H1 (cell line): Measurements from ENCODE around the gene RBM18. TPM values are rescaled to one million over a fixed set of nuclear protein-coding genes. Genes with fewer than 3 reads are reported as not detected.

Experiments used
- CTCF ChIA-PET: fragments of 300-600 bp; sonication (Branson Sonifier 250); formaldehyde crosslinking; loops from one replicate; lab custom pipeline; 2021; ENCODE audit not compliant: partially characterized antibody; lab: Charles Lee
- POLR2A ChIA-PET: fragments of 300-600 bp; sonication (Branson Sonifier 250); formaldehyde crosslinking; loops from one replicate; lab custom pipeline; 2021; ENCODE audit warnings: inconsistent platforms; ENCODE audit not compliant: partially characterized antibody; lab: Charles Lee
- DNase-seq, 2 experiments: peaks; one replicate each; pipeline versions ENCODE4 v3.0.0 to v3.0.0-alpha.2; 2010 to 2022; ENCODE audit warnings: low spot score in 2 of 2, low read depth in 1 of 2, mixed read lengths in 1 of 2
- FAIRE-seq: peaks from 2 replicates; lab custom pipeline; 2011; peaks lifted over from hg19 to GRCh38; lab: Jason Lieb, UNC
- H2AFZ ChIP-seq: 2 replicates; pipeline ENCODE4 v1.8.1; 2012; ENCODE audit warnings: low read length, inconsistent platforms
- H2AK5ac ChIP-seq: 2 replicates; pipeline ENCODE4 v1.6.1; 2013; ENCODE audit warnings: low read depth, low read length
- H2BK120ac ChIP-seq: replicated peaks from 2 replicates; pipeline ENCODE3; 2013; ENCODE audit warnings: low read depth, low read length, inconsistent platforms
- H2BK12ac ChIP-seq: 2 replicates; pipeline ENCODE4 v1.6.1; 2013; ENCODE audit warnings: low read depth, low read length
- H2BK15ac ChIP-seq: 2 replicates; pipeline ENCODE4 v1.6.1; 2013; ENCODE audit warnings: low read length
- H2BK20ac ChIP-seq: 2 replicates; pipeline ENCODE4 v1.6.1; 2013; ENCODE audit warnings: low read length
- H2BK5ac ChIP-seq: 2 replicates; pipeline ENCODE4 v1.6.1; 2013; ENCODE audit warnings: low read depth, low read length
- H3K14ac ChIP-seq: 2 replicates; pipeline ENCODE4 v1.6.1; 2013; ENCODE audit warnings: inconsistent platforms; ENCODE audit not compliant: insufficient read length
- H3K18ac ChIP-seq: 2 replicates; pipeline ENCODE4 v1.6.1; 2013; ENCODE audit warnings: low read length; ENCODE audit errors: extremely low read depth
- H3K23ac ChIP-seq: 2 replicates; pipeline ENCODE4 v1.6.1; 2013; ENCODE audit warnings: inconsistent platforms; ENCODE audit not compliant: insufficient read length
- H3K23me2 ChIP-seq: 2 replicates; pipeline ENCODE4 v1.6.1; 2013; ENCODE audit warnings: low read depth, low read length
- H3K27ac ChIP-seq: 2 replicates; pipeline ENCODE4 v1.6.1; 2011; ENCODE audit warnings: low read depth, low read length, inconsistent platforms
- H3K27me3 ChIP-seq, 4 experiments: replicated peaks in 1 of 4; 1 replicate in 1 of 4; 2 replicates in 3 of 4; pipeline versions ENCODE4 v1.6.1 to v1.8.1; 2011 to 2013; ENCODE audit warnings: low read length in 3 of 4, mild to moderate bottlenecking in 3 of 4, inconsistent platforms in 2 of 4, mixed read lengths in 2 of 4, moderate library complexity in 1 of 4; ENCODE audit not compliant: control insufficient read depth in 3 of 4, insufficient read depth in 3 of 4; ENCODE audit errors: extremely low read depth in 1 of 4
- H3K36me3 ChIP-seq, 4 experiments: 2 replicates each; pipeline versions ENCODE4 v1.6.1 to v1.8.1; 2011 to 2013; ENCODE audit warnings: mild to moderate bottlenecking in 4 of 4, low read length in 3 of 4, moderate library complexity in 2 of 4, control low read depth in 1 of 4, inconsistent platforms in 1 of 4; ENCODE audit not compliant: insufficient read depth in 4 of 4, control insufficient read depth in 2 of 4
- H3K4ac ChIP-seq: replicated peaks from 2 replicates; pipeline ENCODE3; 2013; ENCODE audit warnings: low read length, low read depth, mixed read lengths, inconsistent platforms; ENCODE audit not compliant: insufficient read length
- H3K4me1 ChIP-seq, 4 experiments: replicated peaks in 1 of 4; 1 replicate in 1 of 4; 2 replicates in 3 of 4; pipeline versions ENCODE4 v1.6.1 to v1.8.1; 2011 to 2013; ENCODE audit warnings: low read length in 3 of 4, inconsistent platforms in 2 of 4, mixed read lengths in 1 of 4; ENCODE audit not compliant: insufficient read depth in 4 of 4, control insufficient read depth in 3 of 4
- H3K4me2 ChIP-seq, 2 experiments: 2 replicates each; pipeline versions ENCODE4 v1.6.1 to v1.8.1; 2011 to 2013; ENCODE audit warnings: low read depth in 2 of 2, low read length in 2 of 2, control low read depth in 1 of 2, inconsistent platforms in 1 of 2, mild to moderate bottlenecking in 1 of 2; ENCODE audit not compliant: insufficient read depth in 1 of 2
- H3K4me3 ChIP-seq, 4 experiments: fragments of 200-600, 300-600 bp in 1 of 4; sonication (generic), shearing (Covaris generic), sonication (Bioruptor Twin) in 1 of 4; 2 replicates each; pipeline versions ENCODE4 v1.5.1 to v1.8.1; 2011 to 2016; ENCODE audit warnings: low read length in 4 of 4, low read depth in 3 of 4, control low read depth in 2 of 4, inconsistent platforms in 2 of 4, mild to moderate bottlenecking in 2 of 4, mixed read lengths in 1 of 4, moderate library complexity in 1 of 4; ENCODE audit not compliant: insufficient read depth in 2 of 4; ENCODE audit errors: extremely low read depth in 1 of 4
- H3K56ac ChIP-seq: replicated peaks from 2 replicates; pipeline ENCODE3; 2013; ENCODE audit warnings: low read depth, mild to moderate bottlenecking, mixed read lengths, low read length, inconsistent platforms; ENCODE audit not compliant: insufficient read length
- H3K79me1 ChIP-seq: 2 replicates; pipeline ENCODE4 v1.6.1; 2013; ENCODE audit warnings: low read depth, low read length, control low read depth
- H3K79me2 ChIP-seq, 2 experiments: 2 replicates each; pipeline versions ENCODE4 v1.6.1 to v1.8.1; 2012 to 2013; ENCODE audit warnings: low read length in 2 of 2, mild to moderate bottlenecking in 2 of 2, inconsistent platforms in 1 of 2; ENCODE audit not compliant: insufficient read depth in 2 of 2, control insufficient read depth in 1 of 2
- H3K9ac ChIP-seq, 4 experiments: replicated peaks in 1 of 4; 1 replicate in 1 of 4; 2 replicates in 3 of 4; pipeline versions ENCODE4 v1.6.1 to v1.8.1; 2011 to 2013; ENCODE audit warnings: low read depth in 3 of 4, low read length in 3 of 4, control low read depth in 2 of 4, mild to moderate bottlenecking in 2 of 4, moderate library complexity in 2 of 4, inconsistent platforms in 1 of 4; ENCODE audit errors: extremely low read depth in 1 of 4
- H3K9me3 ChIP-seq, 2 experiments: 2 replicates each; pipeline versions ENCODE4 v1.6.1 to v1.8.1; 2012 to 2013; ENCODE audit warnings: mild to moderate bottlenecking in 2 of 2, moderate library complexity in 2 of 2, control low read depth in 1 of 2, inconsistent platforms in 1 of 2, low read depth in 1 of 2, low read length in 1 of 2, mixed read lengths in 1 of 2; ENCODE audit not compliant: insufficient read depth in 2 of 2
- H4K20me1 ChIP-seq, 2 experiments: replicated peaks in 1 of 2; 2 replicates each; pipeline versions ENCODE3 to v1.8.1; 2011 to 2013; ENCODE audit warnings: inconsistent platforms in 2 of 2, low read length in 2 of 2, mild to moderate bottlenecking in 1 of 2; ENCODE audit not compliant: insufficient read depth in 2 of 2, control insufficient read depth in 1 of 2
- H4K5ac ChIP-seq: 2 replicates; pipeline ENCODE4 v1.6.1; 2013; ENCODE audit warnings: low read length, low read depth, mixed read lengths, inconsistent platforms; ENCODE audit not compliant: insufficient read length
- H4K8ac ChIP-seq: 2 replicates; pipeline ENCODE4 v1.8.0; 2013; ENCODE audit warnings: mild to moderate bottlenecking, moderate library complexity, low read length, inconsistent platforms; ENCODE audit not compliant: insufficient read depth; ENCODE audit errors: extremely low read depth
- H4K91ac ChIP-seq: replicated peaks from 2 replicates; pipeline ENCODE3; 2013; ENCODE audit warnings: low read length, mixed read lengths, inconsistent platforms; ENCODE audit not compliant: insufficient read length
- ASH2L ChIP-seq: fragments of 200-600, 300-600 bp; sonication (generic); IDR thresholded peaks from one replicate; pipeline ENCODE4 v1.7.1; 2017; ENCODE audit warnings: low read length
- BACH1 ChIP-seq: IDR thresholded peaks from 2 replicates; pipeline ENCODE4 v1.6.1; 2012; ENCODE audit warnings: low read length, improper control_type of control experiment
- BCL11A ChIP-seq, 2 experiments: IDR thresholded peaks; one replicate each; pipeline ENCODE4 v1.6.1; 2011; ENCODE audit warnings: low read depth in 2 of 2, low read length in 2 of 2, mild to moderate bottlenecking in 2 of 2
- CBX8 ChIP-seq: fragments of 300-800, 300-1000 bp; sonication (generic); IDR thresholded peaks from 2 replicates; pipeline ENCODE4 v1.7.1; 2016; ENCODE audit warnings: low read depth, low read length, borderline replicate concordance
- EGR1 ChIP-seq: IDR thresholded peaks from 2 replicates; pipeline ENCODE4 v1.6.1; 2011; ENCODE audit warnings: low read depth, low read length, borderline replicate concordance
- KDM5A ChIP-seq: fragments of 200-600 bp; IDR thresholded peaks from 2 replicates; pipeline ENCODE4 v1.7.1; 2012; ENCODE audit warnings: mild to moderate bottlenecking, low read length, inconsistent platforms, mixed read lengths
- SAP30 ChIP-seq: fragments of 300-600 bp; sonication (generic); IDR thresholded peaks from 2 replicates; pipeline ENCODE4 v1.7.1; 2012; ENCODE audit warnings: low read length, moderate library complexity, mild to moderate bottlenecking, inconsistent platforms; ENCODE audit not compliant: insufficient read depth, insufficient replicate concordance
- TAF7 ChIP-seq: optimal IDR thresholded peaks from 2 replicates; pipeline ENCODE3; 2011; ENCODE audit warnings: low read depth, mild to moderate bottlenecking, inconsistent platforms, low read length, moderate library complexity, borderline replicate concordance
- TEAD4 ChIP-seq: IDR thresholded peaks from 2 replicates; pipeline ENCODE4 v1.6.1; 2012; ENCODE audit warnings: low read depth, low read length, inconsistent platforms, mixed read lengths
- WGBS, 2 experiments: shearing (Covaris generic) in 1 of 2; methylation state at CpG; one replicate each; pipeline versions ENCODE4 v1.1.6 to v1.1.7; 2013 to 2015; ENCODE audit warnings: low lambda C conversion rate in 2 of 2, mixed read lengths in 2 of 2, inconsistent platforms in 1 of 2, low coverage in 1 of 2, missing lambda C conversion rate in 1 of 2; ENCODE audit not compliant: insufficient replicate concordance in 2 of 2, insufficient coverage in 1 of 2, insufficient read length in 1 of 2; ENCODE audit errors: extremely low coverage in 1 of 2, missing lambda C conversion rate in 1 of 2; 5-methylcytosine and 5-hydroxymethylcytosine counted together
- polyA plus RNA-seq, 7 experiments: library from polyadenylated mRNA; depleted of rRNA in 3 of 7; stranded (reverse) in 5 of 7; unstranded in 2 of 7; fragments of >200 nt in 5 of 7; fragments of 200-250 nt in 2 of 7; gene quantifications; 1 replicate in 5 of 7; 2 replicates in 1 of 7; 4 replicates in 1 of 7; pipeline versions ENCODE4 v1.2.1 to v1.2.3, GENCODE V29; 2011 to 2013; ENCODE audit warnings: missing spikeins in 2 of 7, mixed read lengths in 2 of 7
- total RNA-seq: library from RNA; stranded (reverse); fragmentation: NEBNext Ultra II Directional; extraction: Animal tissue kit (Norgen Biotek cat#: 25700); gene quantifications from 2 replicates; pipeline ENCODE4 v1.2.1, GENCODE V29; 2021

RBM18 gene
- total and polyA plus RNA-seq, 2 of the 8 experiments (the other 6 are each of a cell fraction or from before 2014, with no cell fraction given): 5.9 to 14.3 TPM

- H4K8ac ChIP-seq: no peak overlapping the region
- no peak overlapping the region for H2BK20ac ChIP-seq
- no peaks in the 10 kb centered on the region for H3K79me2 ChIP-seq
- no peak overlapping the region for H3K27ac ChIP-seq
- no peak overlapping the region for H2BK15ac ChIP-seq
- ChIA-PET POLR2A (interaction anchor here (1.7 kb wide), 1 partner anchor 12 kb away, joined by 3 read pairs; no protein-coding TSS in a partner anchor), CTCF (interaction anchor here (1.3 to 2.9 kb wide), 9 partner anchors 10 to 146 kb away, joined by 3 to 8 read pairs (median 4); partner anchors contain the start of genes MORN5 and NDUFA8)
- no peak overlapping the region for H4K91ac ChIP-seq
- peaks cover 0 to 11% (median 6%) of the 10 kb centered on the region in 4 experiments; a peak in 6 of 7 replicates for H3K4me1 ChIP-seq
- no peaks in the 10 kb centered on the region for H3K9me3 ChIP-seq
- H2AFZ ChIP-seq: no peak overlapping the region
- WGBS, 2 experiments: 78% methylated on average over 5 of the region's 5 CpGs; no CpG with 5 or more reads in 1 of the 2 experiments
- H3K9ac ChIP-seq: no peak overlapping the region
- no peaks in the 10 kb centered on the region; a peak in 1 of 7 replicates for H3K27me3 ChIP-seq
- H3K4me2 ChIP-seq: no peak overlapping the region; a peak in 1 of 4 replicates
- H3K36me3 ChIP-seq: no peaks in the 10 kb centered on the region
- no peak overlapping the region for H2AK5ac ChIP-seq
- no peaks in the 10 kb centered on the region for H3K79me1 ChIP-seq
- H4K20me1 ChIP-seq: no peaks in the 10 kb centered on the region
- H3K4ac ChIP-seq: no peak overlapping the region
- no peak overlapping the region; the same call in 1 of the 2 replicates for H2BK5ac ChIP-seq
- no peak overlapping the region for H3K23ac ChIP-seq
- peak overlapping the region; percentile 28; the same call in 1 of the 2 replicates for H3K18ac ChIP-seq
- H4K5ac ChIP-seq: no peak overlapping the region
- no peak overlapping the region for H3K14ac ChIP-seq
- no peak overlapping the region for H2BK12ac ChIP-seq
- H3K23me2 ChIP-seq: no peaks in the 10 kb centered on the region
- no peak overlapping the region for H3K4me3 ChIP-seq
- no peak for FAIRE-seq
- H3K56ac ChIP-seq: no peak overlapping the region
- no peak overlapping the region for H2BK120ac ChIP-seq
- DNase-seq: no peak
- TF ChIP-seq KDM5A (no peak), TAF7 (no peak), SAP30 (no peak), ASH2L (no peak), BACH1 (no peak), BCL11A (IDR thresholded peaks at IDR 0.05; ENCODE audit: low read depth in 2 of 2, low read length in 2 of 2) (no peak), EGR1 (no peak), TEAD4 (no peak), CBX8 (no peak)
These were observed 60.6 kb downstream of the RBM18 start for GRCh38 chr9:122204055-122204454.
